ENCODE measurements around the gene DCBLD1.

Gene DCBLD1

DNA sequence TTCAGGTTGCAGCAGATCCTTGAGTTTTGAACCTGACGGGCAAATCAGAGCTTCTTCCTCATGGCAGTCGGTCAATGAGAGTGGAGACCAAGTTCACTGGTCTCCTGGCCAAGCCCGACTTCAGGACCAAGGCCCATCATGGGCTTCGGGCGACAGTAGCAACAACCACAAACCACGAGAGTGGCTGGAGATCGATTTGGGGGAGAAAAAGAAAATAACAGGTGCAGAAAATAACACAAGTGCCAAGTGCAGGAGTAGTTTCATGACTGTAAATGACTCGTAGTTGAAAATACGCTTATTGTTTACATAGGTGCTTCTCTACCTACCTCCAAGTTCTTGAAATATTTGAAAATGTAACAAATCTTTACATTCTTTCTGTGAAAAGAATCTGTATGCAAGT is 56.1 kb downstream of the DCBLD1 start:
- no peaks in the 10 kb centered on the region for H3K4me1 ChIP-seq (ENCODE audit: control insufficient read depth, insufficient read depth, low read length, poor library complexity, severe bottlenecking)
- DNase-seq: no peak
- no peaks in the 10 kb centered on the region for H3K36me3 ChIP-seq (ENCODE audit: control insufficient read depth, insufficient read depth, low read length)
- H3K4me3 ChIP-seq (ENCODE audit: insufficient read depth, low read depth, low read length, poor library complexity, severe bottlenecking): no peak overlapping the region
- no peaks in the 10 kb centered on the region for H3K27me3 ChIP-seq (replicated peaks; ENCODE audit: control insufficient read depth, insufficient read depth, low read length, poor library complexity, severe bottlenecking)
- no peak overlapping the region for H3K27ac ChIP-seq (ENCODE audit: insufficient read depth, low read length, poor library complexity, severe bottlenecking)
- H3K9me3 ChIP-seq (ENCODE audit: control insufficient read depth, low read length): no peaks in the 10 kb centered on the region

DNA sequence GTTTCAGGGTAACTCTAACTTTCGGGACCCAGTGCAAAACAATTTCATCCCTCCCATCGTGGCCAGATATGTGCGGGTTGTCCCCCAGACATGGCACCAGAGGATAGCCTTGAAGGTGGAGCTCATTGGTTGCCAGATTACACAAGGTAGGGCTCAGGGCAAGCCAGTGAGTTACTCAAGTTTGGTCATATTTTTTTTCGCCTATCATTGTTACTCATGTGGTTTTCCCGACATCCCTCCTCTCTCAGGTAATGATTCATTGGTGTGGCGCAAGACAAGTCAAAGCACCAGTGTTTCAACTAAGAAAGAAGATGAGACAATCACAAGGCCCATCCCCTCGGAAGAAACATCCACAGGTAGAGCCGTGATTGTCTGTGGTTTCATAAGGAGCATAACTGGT is 58.2 kb downstream of the DCBLD1 start:
- Histone ChIP-seq H3K9me3 (ENCODE audit: control insufficient read depth, low read length) (no peaks in the 10 kb centered on the region), H3K4me3 (ENCODE audit: insufficient read depth, low read depth, low read length, poor library complexity, severe bottlenecking) (no peak overlapping the region), H3K36me3 (ENCODE audit: control insufficient read depth, insufficient read depth, low read length) (no peaks in the 10 kb centered on the region), H3K27ac (ENCODE audit: insufficient read depth, low read length, poor library complexity, severe bottlenecking) (no peak overlapping the region), H3K4me1 (ENCODE audit: control insufficient read depth, insufficient read depth, low read length, poor library complexity, severe bottlenecking) (no peaks in the 10 kb centered on the region), H3K27me3 (replicated peaks; ENCODE audit: control insufficient read depth, insufficient read depth, low read length, poor library complexity, severe bottlenecking) (no peaks in the 10 kb centered on the region)
- no peak for DNase-seq

DNA sequence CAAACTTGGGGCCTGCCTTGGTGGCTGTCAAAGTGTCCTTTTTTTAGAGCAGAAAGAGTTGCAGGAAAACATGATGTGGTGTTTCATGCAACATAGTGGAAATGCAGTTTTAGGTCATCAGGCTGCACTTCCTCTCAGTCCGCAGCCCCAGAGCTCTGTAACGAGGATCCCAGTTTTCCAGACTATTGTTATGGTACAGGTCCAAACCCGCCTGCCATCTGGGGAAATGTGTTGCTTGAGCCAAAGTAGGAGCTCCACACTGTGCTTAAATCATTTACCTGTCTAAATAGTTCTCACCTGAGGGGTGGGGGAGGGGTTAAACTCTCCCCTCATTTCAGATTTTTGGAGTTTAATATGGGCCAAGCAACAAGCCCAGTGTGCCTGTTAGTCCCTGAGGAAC is 60.0 kb downstream of the DCBLD1 start:
- Histone ChIP-seq H3K4me3 (ENCODE audit: insufficient read depth, low read depth, low read length, poor library complexity, severe bottlenecking) (no peak overlapping the region), H3K27me3 (replicated peaks; ENCODE audit: control insufficient read depth, insufficient read depth, low read length, poor library complexity, severe bottlenecking) (no peaks in the 10 kb centered on the region), H3K9me3 (ENCODE audit: control insufficient read depth, low read length) (no peaks in the 10 kb centered on the region), H3K36me3 (ENCODE audit: control insufficient read depth, insufficient read depth, low read length) (no peaks in the 10 kb centered on the region), H3K27ac (ENCODE audit: insufficient read depth, low read length, poor library complexity, severe bottlenecking) (no peak overlapping the region), H3K4me1 (ENCODE audit: control insufficient read depth, insufficient read depth, low read length, poor library complexity, severe bottlenecking) (no peaks in the 10 kb centered on the region)
- no peak for DNase-seq

DNA sequence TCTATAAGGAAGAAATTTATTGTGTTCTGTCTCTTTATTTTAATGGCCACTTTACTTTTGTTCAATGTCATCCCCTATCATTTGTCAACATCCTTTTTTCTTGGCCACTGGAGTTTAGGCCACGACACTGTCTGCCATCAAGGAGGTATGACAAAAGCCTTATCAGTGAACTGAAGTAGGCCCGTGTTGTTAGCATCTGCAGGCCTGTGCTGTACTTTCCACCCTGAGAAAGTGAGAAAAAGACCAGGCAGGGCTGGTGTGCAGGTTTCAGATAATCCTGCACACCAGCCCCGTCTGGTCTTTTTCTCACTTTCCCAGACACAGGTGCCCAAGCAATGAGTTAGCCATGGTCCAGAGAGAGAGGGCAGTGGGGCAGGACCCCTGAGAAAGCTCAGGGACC is 62.2 kb downstream of the DCBLD1 start:
- H3K9me3 ChIP-seq (ENCODE audit: control insufficient read depth, low read length): no peaks in the 10 kb centered on the region
- H3K27ac ChIP-seq (ENCODE audit: insufficient read depth, low read length, poor library complexity, severe bottlenecking): no peak overlapping the region
- no peak for DNase-seq
- no peaks in the 10 kb centered on the region for H3K27me3 ChIP-seq (replicated peaks; ENCODE audit: control insufficient read depth, insufficient read depth, low read length, poor library complexity, severe bottlenecking)
- H3K4me3 ChIP-seq (ENCODE audit: insufficient read depth, low read depth, low read length, poor library complexity, severe bottlenecking): no peak overlapping the region
- no peaks in the 10 kb centered on the region for H3K36me3 ChIP-seq (ENCODE audit: control insufficient read depth, insufficient read depth, low read length)
- H3K4me1 ChIP-seq (ENCODE audit: control insufficient read depth, insufficient read depth, low read length, poor library complexity, severe bottlenecking): peaks cover 6% of the 10 kb centered on the region

DNA sequence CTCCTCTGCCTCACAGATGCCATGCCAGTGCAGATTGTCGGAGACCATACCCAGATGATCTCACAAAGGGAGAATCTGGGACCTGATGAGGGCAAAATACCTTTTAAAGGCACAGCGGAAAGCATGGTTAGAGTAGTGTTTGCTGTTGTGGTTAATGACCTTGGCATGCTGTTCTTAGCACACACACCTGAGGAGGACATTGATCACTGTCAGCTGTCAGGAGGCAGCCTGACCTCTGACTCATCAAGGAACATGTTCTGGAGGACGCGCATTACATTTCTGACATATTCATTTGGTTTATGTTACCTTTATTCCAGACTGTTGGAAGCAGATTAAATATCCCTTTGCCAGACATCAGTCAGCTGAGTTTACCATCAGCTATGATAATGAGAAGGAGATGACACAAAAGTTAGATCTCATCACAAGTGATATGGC is 62.7 kb downstream of the DCBLD1 start:
- Histone ChIP-seq H3K9me3 (ENCODE audit: control insufficient read depth, low read length) (no peaks in the 10 kb centered on the region), H3K36me3 (ENCODE audit: control insufficient read depth, insufficient read depth, low read length) (no peaks in the 10 kb centered on the region), H3K4me3 (ENCODE audit: insufficient read depth, low read depth, low read length, poor library complexity, severe bottlenecking) (no peak overlapping the region), H3K27ac (ENCODE audit: insufficient read depth, low read length, poor library complexity, severe bottlenecking) (no peak overlapping the region), H3K27me3 (replicated peaks; ENCODE audit: control insufficient read depth, insufficient read depth, low read length, poor library complexity, severe bottlenecking) (no peaks in the 10 kb centered on the region), H3K4me1 (ENCODE audit: control insufficient read depth, insufficient read depth, low read length, poor library complexity, severe bottlenecking) (peaks cover 10% of the 10 kb centered on the region)
- no peak for DNase-seq

DNA sequence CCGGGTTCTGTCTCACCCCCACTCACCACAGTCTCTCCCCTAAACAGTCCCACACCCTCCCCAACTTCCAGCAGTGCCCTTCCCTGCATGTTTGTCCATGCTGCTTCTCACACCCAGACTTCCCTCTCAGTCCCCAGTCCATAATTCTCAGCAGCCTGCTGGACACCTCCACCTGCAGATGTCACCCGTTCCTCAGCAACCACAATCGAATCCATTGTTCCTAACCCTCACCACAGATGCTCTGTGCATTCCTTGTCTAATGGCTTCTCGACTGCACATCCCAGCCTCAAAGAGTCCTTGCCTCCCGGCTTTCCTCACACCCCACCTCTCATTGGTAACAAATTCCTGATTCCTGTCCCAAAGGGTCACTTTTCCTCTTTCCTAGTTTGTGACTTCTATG is 64.2 kb downstream of the DCBLD1 start:
- no peak for DNase-seq
- no peak overlapping the region for H3K4me3 ChIP-seq (ENCODE audit: insufficient read depth, low read depth, low read length, poor library complexity, severe bottlenecking)
- H3K4me1 ChIP-seq (ENCODE audit: control insufficient read depth, insufficient read depth, low read length, poor library complexity, severe bottlenecking): peaks cover 10% of the 10 kb centered on the region
- H3K9me3 ChIP-seq (ENCODE audit: control insufficient read depth, low read length): no peaks in the 10 kb centered on the region
- H3K27me3 ChIP-seq (replicated peaks; ENCODE audit: control insufficient read depth, insufficient read depth, low read length, poor library complexity, severe bottlenecking): no peaks in the 10 kb centered on the region
- H3K27ac ChIP-seq (ENCODE audit: insufficient read depth, low read length, poor library complexity, severe bottlenecking): no peak overlapping the region
- H3K36me3 ChIP-seq (ENCODE audit: control insufficient read depth, insufficient read depth, low read length): no peaks in the 10 kb centered on the region

DNA sequence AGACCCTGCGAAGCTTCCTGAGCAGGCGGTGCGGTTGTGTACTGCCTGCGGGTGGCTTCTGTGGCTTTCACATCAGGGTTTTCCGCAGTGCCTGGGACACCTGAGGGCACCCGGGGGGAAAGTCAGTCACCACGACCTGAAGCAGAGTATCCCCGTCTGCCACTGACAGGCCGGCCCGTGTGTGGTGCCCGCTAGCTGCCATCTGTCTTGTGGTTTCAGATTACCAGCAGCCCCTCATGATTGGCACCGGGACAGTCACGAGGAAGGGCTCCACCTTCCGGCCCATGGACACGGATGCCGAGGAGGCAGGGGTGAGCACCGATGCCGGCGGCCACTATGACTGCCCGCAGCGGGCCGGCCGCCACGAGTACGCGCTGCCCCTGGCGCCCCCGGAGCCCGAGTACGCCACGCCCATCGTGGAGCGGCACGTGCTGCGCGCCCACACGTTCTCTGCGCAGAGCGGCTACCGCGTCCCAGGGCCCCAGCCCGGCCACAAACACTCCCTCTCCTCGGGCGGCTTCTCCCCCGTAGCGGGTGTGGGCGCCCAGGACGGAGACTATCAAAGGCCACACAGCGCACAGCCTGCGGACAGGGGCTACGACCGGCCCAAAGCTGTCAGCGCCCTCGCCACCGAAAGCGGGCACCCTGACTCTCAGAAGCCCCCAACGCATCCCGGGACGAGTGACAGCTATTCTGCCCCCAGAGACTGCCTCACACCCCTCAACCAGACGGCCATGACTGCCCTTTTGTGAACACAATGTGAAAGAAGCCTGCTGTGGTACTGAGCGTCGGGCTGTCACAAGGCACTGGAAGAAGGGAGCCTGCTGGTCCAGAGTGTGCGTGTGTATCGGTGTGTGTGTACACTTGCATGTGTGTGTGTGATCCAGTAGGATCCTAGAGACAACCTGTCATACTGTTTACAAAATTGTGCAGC is 65.5 kb downstream of the DCBLD1 start:
- Histone ChIP-seq H3K4me3 (ENCODE audit: insufficient read depth, low read depth, low read length, poor library complexity, severe bottlenecking) (peak overlapping the region; percentile 71), H3K27me3 (replicated peaks; ENCODE audit: control insufficient read depth, insufficient read depth, low read length, poor library complexity, severe bottlenecking) (no peaks in the 10 kb centered on the region), H3K27ac (ENCODE audit: insufficient read depth, low read length, poor library complexity, severe bottlenecking) (peak overlapping the region; percentile 51), H3K4me1 (ENCODE audit: control insufficient read depth, insufficient read depth, low read length, poor library complexity, severe bottlenecking) (peaks cover 10% of the 10 kb centered on the region), H3K9me3 (ENCODE audit: control insufficient read depth, low read length) (no peaks in the 10 kb centered on the region), H3K36me3 (ENCODE audit: control insufficient read depth, insufficient read depth, low read length) (no peaks in the 10 kb centered on the region)
- peak; percentile 16 to 45 (median 37) for DNase-seq

DNA sequence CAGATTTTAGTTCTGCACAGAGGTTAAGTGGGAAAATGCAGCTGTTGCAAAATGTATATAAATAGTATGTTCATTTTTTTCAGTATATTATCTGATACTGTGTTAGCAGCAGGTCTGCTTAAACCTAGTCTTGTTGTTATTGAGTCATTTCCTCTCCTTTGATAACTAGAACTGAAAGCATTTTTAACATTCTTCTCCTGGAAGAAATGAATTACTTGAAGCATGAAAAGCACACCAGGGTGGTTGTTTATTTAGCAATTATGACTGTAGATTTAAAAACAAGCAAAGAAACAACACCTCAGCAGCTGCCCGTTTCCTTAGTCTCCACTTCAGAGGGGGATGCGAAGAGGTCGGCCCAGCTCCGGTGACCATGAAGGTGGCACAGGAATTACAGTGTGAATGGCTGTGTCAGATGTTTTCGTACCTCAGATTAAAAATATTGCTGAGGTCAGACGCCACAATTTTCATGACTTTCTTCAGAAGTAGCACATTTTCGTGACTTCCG is 66.4 kb downstream of the DCBLD1 start:
- Histone ChIP-seq H3K27ac (ENCODE audit: insufficient read depth, low read length, poor library complexity, severe bottlenecking) (peak overlapping the region; percentile 51), H3K4me1 (ENCODE audit: control insufficient read depth, insufficient read depth, low read length, poor library complexity, severe bottlenecking) (peaks cover 10% of the 10 kb centered on the region), H3K9me3 (ENCODE audit: control insufficient read depth, low read length) (no peaks in the 10 kb centered on the region), H3K4me3 (ENCODE audit: insufficient read depth, low read depth, low read length, poor library complexity, severe bottlenecking) (peak overlapping the region; percentile 71), H3K36me3 (ENCODE audit: control insufficient read depth, insufficient read depth, low read length) (no peaks in the 10 kb centered on the region), H3K27me3 (replicated peaks; ENCODE audit: control insufficient read depth, insufficient read depth, low read length, poor library complexity, severe bottlenecking) (no peaks in the 10 kb centered on the region)
- DNase-seq: no peak

DNA sequence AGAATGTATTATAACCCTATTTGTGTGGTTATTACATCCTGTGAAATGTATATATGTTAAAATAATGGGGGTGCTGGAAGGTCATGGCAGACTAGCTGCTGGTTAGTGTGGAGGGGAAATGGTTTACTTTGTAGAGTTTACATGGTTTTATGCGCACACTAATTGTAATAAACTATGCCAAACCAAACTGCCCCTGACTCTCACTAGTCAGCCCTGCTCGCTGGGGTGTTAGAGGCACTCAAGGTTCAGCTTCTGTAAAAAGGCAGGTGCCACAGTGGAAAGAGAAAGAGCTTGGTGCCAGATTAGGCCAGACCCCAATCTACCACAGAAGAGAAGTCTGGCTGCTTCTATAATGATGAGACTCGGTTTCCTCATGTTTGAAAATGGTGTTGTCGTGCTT is 67.1 kb downstream of the DCBLD1 start:
- H3K4me3 ChIP-seq (ENCODE audit: insufficient read depth, low read depth, low read length, poor library complexity, severe bottlenecking): no peak overlapping the region
- no peaks in the 10 kb centered on the region for H3K9me3 ChIP-seq (ENCODE audit: control insufficient read depth, low read length)
- peak in 1 of 3 donors; percentile 1 for DNase-seq
- peaks cover 10% of the 10 kb centered on the region for H3K4me1 ChIP-seq (ENCODE audit: control insufficient read depth, insufficient read depth, low read length, poor library complexity, severe bottlenecking)
- peak overlapping the region; percentile 51 for H3K27ac ChIP-seq (ENCODE audit: insufficient read depth, low read length, poor library complexity, severe bottlenecking)
- no peaks in the 10 kb centered on the region for H3K27me3 ChIP-seq (replicated peaks; ENCODE audit: control insufficient read depth, insufficient read depth, low read length, poor library complexity, severe bottlenecking)
- no peaks in the 10 kb centered on the region for H3K36me3 ChIP-seq (ENCODE audit: control insufficient read depth, insufficient read depth, low read length)

DNA sequence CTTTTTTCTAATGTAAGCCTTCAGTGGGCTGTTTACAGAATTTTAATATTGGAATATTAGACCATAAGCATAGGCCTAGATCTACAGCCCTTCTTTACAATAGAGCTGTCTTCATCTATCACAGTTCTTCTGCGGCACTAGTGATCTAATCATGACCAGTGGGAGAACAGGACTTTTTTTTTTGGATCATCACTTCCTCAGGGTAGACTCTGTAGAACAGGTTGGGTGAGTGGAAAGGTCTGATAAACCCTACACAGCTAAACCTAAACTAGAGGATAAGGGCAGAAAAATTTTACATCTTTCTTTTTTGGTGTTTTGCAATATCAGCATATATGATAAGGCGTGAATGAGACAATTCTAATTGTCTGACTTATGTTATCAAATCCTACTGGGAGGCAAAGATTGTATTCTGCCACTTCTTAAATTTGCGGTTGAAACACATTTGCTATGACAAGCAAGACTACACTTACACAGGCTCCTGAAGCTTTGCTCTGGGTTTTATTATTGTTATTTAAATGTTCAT is 67.7 kb downstream of the DCBLD1 start:
- Histone ChIP-seq H3K27me3 (replicated peaks; ENCODE audit: control insufficient read depth, insufficient read depth, low read length, poor library complexity, severe bottlenecking) (no peaks in the 10 kb centered on the region), H3K27ac (ENCODE audit: insufficient read depth, low read length, poor library complexity, severe bottlenecking) (no peak overlapping the region), H3K4me3 (ENCODE audit: insufficient read depth, low read depth, low read length, poor library complexity, severe bottlenecking) (no peak overlapping the region), H3K36me3 (ENCODE audit: control insufficient read depth, insufficient read depth, low read length) (no peaks in the 10 kb centered on the region), H3K4me1 (ENCODE audit: control insufficient read depth, insufficient read depth, low read length, poor library complexity, severe bottlenecking) (peaks cover 10% of the 10 kb centered on the region), H3K9me3 (ENCODE audit: control insufficient read depth, low read length) (no peaks in the 10 kb centered on the region)
- DNase-seq: no peak
